Brain microvascular endothelial cell (primary cell): ENCODE data around the gene ZNF536.

Experiments used
- DNase-seq: peaks from one replicate; pipeline ENCODE4 v3.0.0-alpha.2; 2020
- H3K27ac ChIP-seq: fragments of 250-450 bp; sonication (Bioruptor Pico); 2 replicates; pipeline ENCODE4 v1.5.1; 2020; ENCODE audit warnings: mild to moderate bottlenecking, moderate library complexity
- H3K27me3 ChIP-seq: fragments of 250-450 bp; sonication (Bioruptor Pico); replicated peaks from 2 replicates; pipeline ENCODE4 v1.5.1; 2020; ENCODE audit warnings: mild to moderate bottlenecking
- H3K36me3 ChIP-seq: fragments of 250-450 bp; sonication (Bioruptor Pico); replicated peaks from 2 replicates; pipeline ENCODE4 v1.5.1; 2020; ENCODE audit warnings: mild to moderate bottlenecking
- H3K4me3 ChIP-seq: 2 replicates; pipeline ENCODE4 v1.5.1; 2011; ENCODE audit warnings: low read depth, mild to moderate bottlenecking, control low read depth, low read length, moderate library complexity
- in situ Hi-C: cut with HindIII; loops from 2 replicates; pipeline ENCODE4 v1.10.0; 2017; ENCODE audit warnings: low sequenced_read_pairs, low pct_ligation_motif_present
- TF ChIP-seq, protein P1 (sequence below): IDR thresholded peaks from 2 replicates; pipeline ENCODE4 v1.5.1; 2011; ENCODE audit warnings: low read depth, mild to moderate bottlenecking, moderate library complexity, low read length, control low read depth, inconsistent platforms; ENCODE audit errors: missing control alignments

The ZNF536 gene

GRCh38 chr19:30358821-30359580 lies 13.2 kb upstream of the ZNF536 start:
- TF ChIP-seq, protein P1, sequence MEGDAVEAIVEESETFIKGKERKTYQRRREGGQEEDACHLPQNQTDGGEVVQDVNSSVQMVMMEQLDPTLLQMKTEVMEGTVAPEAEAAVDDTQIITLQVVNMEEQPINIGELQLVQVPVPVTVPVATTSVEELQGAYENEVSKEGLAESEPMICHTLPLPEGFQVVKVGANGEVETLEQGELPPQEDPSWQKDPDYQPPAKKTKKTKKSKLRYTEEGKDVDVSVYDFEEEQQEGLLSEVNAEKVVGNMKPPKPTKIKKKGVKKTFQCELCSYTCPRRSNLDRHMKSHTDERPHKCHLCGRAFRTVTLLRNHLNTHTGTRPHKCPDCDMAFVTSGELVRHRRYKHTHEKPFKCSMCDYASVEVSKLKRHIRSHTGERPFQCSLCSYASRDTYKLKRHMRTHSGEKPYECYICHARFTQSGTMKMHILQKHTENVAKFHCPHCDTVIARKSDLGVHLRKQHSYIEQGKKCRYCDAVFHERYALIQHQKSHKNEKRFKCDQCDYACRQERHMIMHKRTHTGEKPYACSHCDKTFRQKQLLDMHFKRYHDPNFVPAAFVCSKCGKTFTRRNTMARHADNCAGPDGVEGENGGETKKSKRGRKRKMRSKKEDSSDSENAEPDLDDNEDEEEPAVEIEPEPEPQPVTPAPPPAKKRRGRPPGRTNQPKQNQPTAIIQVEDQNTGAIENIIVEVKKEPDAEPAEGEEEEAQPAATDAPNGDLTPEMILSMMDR: no peak
- in situ Hi-C loops: no loop called here

GRCh38 chr19:30359936-30360335 lies 12.2 kb upstream of the ZNF536 start:
- Histone ChIP-seq H3K27me3 (no peaks in the 10 kb centered on the region), H3K27ac (no peak overlapping the region), H3K4me3 (no peak overlapping the region), H3K36me3 (no peaks in the 10 kb centered on the region)
- no peak for DNase-seq
- TF ChIP-seq, protein P1: no peak
- in situ Hi-C loops: no loop called here

More at GRCh38 chr19:30358821-30359580, 13.2 kb upstream of the ZNF536 start:
- H3K27ac ChIP-seq: no peak overlapping the region
- H3K27me3 ChIP-seq: no peaks in the 10 kb centered on the region
- no peak overlapping the region for H3K4me3 ChIP-seq
- DNase-seq: no peak
- H3K36me3 ChIP-seq: no peaks in the 10 kb centered on the region

GRCh38 chr19:30360376-30361106 lies 11.6 kb upstream of the ZNF536 start:
- Histone ChIP-seq H3K27me3 (no peaks in the 10 kb centered on the region), H3K36me3 (no peaks in the 10 kb centered on the region), H3K4me3 (no peak overlapping the region), H3K27ac (no peak overlapping the region)
- no peak for DNase-seq
- TF ChIP-seq, protein P1: no peak
- in situ Hi-C loops: no loop called here

GRCh38 chr19:30361107-30361447 lies 11.1 kb upstream of the ZNF536 start:
- Histone ChIP-seq H3K27ac (no peak overlapping the region), H3K36me3 (no peaks in the 10 kb centered on the region), H3K4me3 (no peak overlapping the region), H3K27me3 (no peaks in the 10 kb centered on the region)
- TF ChIP-seq, protein P1: no peak
- DNase-seq: no peak
- in situ Hi-C loops: no loop called here

DNA sequence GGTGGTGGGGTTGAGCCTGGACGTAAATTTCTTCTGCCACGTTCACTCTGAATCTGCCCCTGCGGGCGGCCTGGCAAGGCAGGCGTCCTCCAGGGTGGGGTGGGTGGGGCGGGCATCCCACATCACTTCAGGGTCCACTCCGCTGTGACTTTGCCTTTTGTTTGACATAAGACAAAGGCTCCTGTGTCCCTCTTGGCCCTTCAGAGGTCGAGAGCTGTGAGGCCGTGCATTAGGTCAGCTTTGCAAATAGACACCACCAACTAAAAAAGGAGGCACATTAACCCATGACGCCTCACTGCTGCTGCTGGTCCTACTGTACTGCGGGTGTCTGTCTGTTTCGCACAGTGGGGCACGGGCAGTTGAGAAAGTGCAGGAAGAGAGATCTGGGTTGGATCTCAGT lies 10.5 kb upstream of the ZNF536 start:
- Histone ChIP-seq H3K27me3 (no peaks in the 10 kb centered on the region), H3K36me3 (no peaks in the 10 kb centered on the region), H3K4me3 (no peak overlapping the region), H3K27ac (no peak overlapping the region)
- TF ChIP-seq, protein P1: no peak
- in situ Hi-C loops: no loop called here
- no peak for DNase-seq
